ENCODE measurements around the gene RNF207. TPM values are rescaled to one million over a fixed set of nuclear protein-coding genes. Genes with fewer than 3 reads are reported as not detected.

Gene RNF207
- total RNA-seq, result 10 to 100 TPM in 3 of 4 donors, 1 to 10 TPM in 1; 3.0 to 34.1 (median 18.3) TPM

- H3K4me3 ChIP-seq, result peak within 1 kb of the TSS; percentile 55 to 56
- peak; percentile 76 for ATAC-seq
- peaks cover 0 to 11% of the 10 kb centered on the region in 2 donors for H3K36me3 ChIP-seq
- no CpG with 5 or more reads among the region's 66 CpGs for WGBS, 2 donors (ENCODE audit: low coverage in 1 of 2)
- H3K27ac ChIP-seq, result peak within 1 kb of the TSS; percentile 19 to 87 (median 80)
- peaks cover 17% of the 10 kb centered on the region for H3K27me3 ChIP-seq
- no peaks in the 10 kb centered on the region for H3K9me3 ChIP-seq
- H3K4me1 ChIP-seq, result peaks cover 0 to 52% (median 23%) of the 10 kb centered on the region in 3 donors
- TF ChIP-seq POLR2A (IDR thresholded peaks at IDR 0.05), result peak; percentile 46 to 54
- peak in 1 of 4 experiments; percentile 5 for TF ChIP-seq CTCF (IDR thresholded peaks at IDR 0.05)
- peak; percentile 30 for TF ChIP-seq POLR2AphosphoS5 (IDR thresholded peaks at IDR 0.05)
- TF ChIP-seq EP300 (IDR thresholded peaks at IDR 0.05), result no peak
Observed at GRCh38 chr1:6205849-6206519, at the start of gene RNF207. Gene RNF207 (plus strand): TSS chr1:6206119. CDS start chr1:6206536, 417 bp downstream.

DNA sequence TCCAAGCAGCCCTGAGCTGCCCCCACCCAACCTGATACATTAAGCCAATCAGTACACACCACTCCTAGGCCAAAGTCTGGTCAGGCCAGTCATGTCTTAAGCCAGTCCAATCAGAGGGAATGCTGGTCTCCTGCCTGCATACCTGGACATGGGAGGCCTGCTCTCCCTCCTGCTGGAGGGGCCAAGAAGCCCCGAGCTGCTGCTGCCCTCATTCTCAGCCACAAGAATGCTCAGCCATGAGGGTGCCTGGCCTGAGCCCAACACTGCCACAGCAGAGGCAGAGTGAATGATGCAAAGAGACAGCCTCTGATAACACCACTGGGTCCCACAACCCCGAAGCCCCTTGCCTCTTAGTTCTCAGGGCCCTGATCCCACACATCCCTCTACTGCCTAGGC is 48.8 kb upstream of the RNF207 start:
- H3K36me3 ChIP-seq, result no peaks in the 10 kb centered on the region
- WGBS, 2 donors (ENCODE audit: low coverage in 1 of 2), result no CpG with 5 or more reads among the region's 2 CpGs
- no peak overlapping the region for H3K27ac ChIP-seq
- H3K4me1 ChIP-seq, result no peaks in the 10 kb centered on the region
- ATAC-seq, result no peak
- no peak for TF ChIP-seq POLR2AphosphoS5 (IDR thresholded peaks at IDR 0.05)
- TF ChIP-seq EP300 (IDR thresholded peaks at IDR 0.05), result no peak
- TF ChIP-seq POLR2A (IDR thresholded peaks at IDR 0.05), result no peak
- no peak for TF ChIP-seq CTCF (IDR thresholded peaks at IDR 0.05)
- H3K4me3 ChIP-seq, result no peak overlapping the region
- no peaks in the 10 kb centered on the region for H3K9me3 ChIP-seq
- peaks cover 26% of the 10 kb centered on the region for H3K27me3 ChIP-seq

GRCh38 chr1:6157528-6158174 is 48.3 kb upstream of the RNF207 start:
- Histone ChIP-seq H3K36me3 (no peaks in the 10 kb centered on the region), H3K27ac (no peak overlapping the region), H3K4me1 (no peaks in the 10 kb centered on the region), H3K27me3 (peaks cover 31% of the 10 kb centered on the region), H3K4me3 (no peak overlapping the region), H3K9me3 (no peaks in the 10 kb centered on the region)
- ATAC-seq, result no peak
- 51% methylated on average over 11 of the region's 15 CpGs; no CpG with 5 or more reads in 1 of the 2 donors for WGBS, 2 donors (ENCODE audit: low coverage in 1 of 2)
- TF ChIP-seq CTCF (IDR thresholded peaks at IDR 0.05) (no peak), POLR2A (IDR thresholded peaks at IDR 0.05) (no peak), EP300 (IDR thresholded peaks at IDR 0.05) (no peak), POLR2AphosphoS5 (IDR thresholded peaks at IDR 0.05) (no peak)

GRCh38 chr1:6158181-6158580 is 47.7 kb upstream of the RNF207 start:
- no peaks in the 10 kb centered on the region for H3K36me3 ChIP-seq
- no peak overlapping the region for H3K4me3 ChIP-seq
- ATAC-seq, result no peak
- no peaks in the 10 kb centered on the region for H3K4me1 ChIP-seq
- peaks cover 37% of the 10 kb centered on the region for H3K27me3 ChIP-seq
- 74 to 82% methylated on average over 2 to 8 of the region's 8 CpGs for WGBS, 2 donors (ENCODE audit: low coverage in 1 of 2)
- H3K9me3 ChIP-seq, result no peaks in the 10 kb centered on the region
- no peak overlapping the region for H3K27ac ChIP-seq
- no peak for TF ChIP-seq EP300 (IDR thresholded peaks at IDR 0.05)
- no peak for TF ChIP-seq POLR2AphosphoS5 (IDR thresholded peaks at IDR 0.05)
- no peak for TF ChIP-seq CTCF (IDR thresholded peaks at IDR 0.05)
- TF ChIP-seq POLR2A (IDR thresholded peaks at IDR 0.05), result no peak
